GM21423 (cell line): ENCODE data around the gene IL21.
A peak's percentile ranks its signal among the peaks of the same experiment; 100 is the strongest.

Experiments used
- ATAC-seq: cut with Tn5 transposase; IDR thresholded peaks from one replicate; pipeline ENCODE4 v1.9.1; 2021; ENCODE audit warnings: mild to moderate bottlenecking, moderate library complexity; ENCODE audit not compliant: unreplicated experiment

IL21 gene

DNA sequence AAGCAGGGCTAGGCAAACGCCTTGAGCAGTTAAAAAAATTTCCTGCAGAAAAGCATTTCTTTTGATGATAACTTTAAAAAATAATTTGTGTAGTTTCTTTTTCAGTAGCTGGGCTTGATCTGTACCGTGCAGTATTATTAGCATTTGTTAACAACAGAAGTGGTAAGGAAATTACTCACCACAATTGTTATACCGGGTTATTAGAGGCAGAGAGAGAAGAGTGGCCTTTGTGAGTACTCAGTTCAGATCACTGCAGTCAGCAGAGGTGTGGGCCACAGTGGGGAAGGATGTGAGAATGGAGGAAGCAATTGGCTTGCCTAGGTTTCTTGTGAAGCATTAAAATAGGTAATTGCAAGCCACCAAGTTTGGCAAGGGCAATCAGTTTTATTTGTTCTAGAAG lies 14.3 kb upstream of the IL21 start:
- no peak for ATAC-seq

- no peak for ATAC-seq
Measured at GRCh38 chr4:122633211-122633610, 12.3 kb upstream of the IL21 start.

DNA sequence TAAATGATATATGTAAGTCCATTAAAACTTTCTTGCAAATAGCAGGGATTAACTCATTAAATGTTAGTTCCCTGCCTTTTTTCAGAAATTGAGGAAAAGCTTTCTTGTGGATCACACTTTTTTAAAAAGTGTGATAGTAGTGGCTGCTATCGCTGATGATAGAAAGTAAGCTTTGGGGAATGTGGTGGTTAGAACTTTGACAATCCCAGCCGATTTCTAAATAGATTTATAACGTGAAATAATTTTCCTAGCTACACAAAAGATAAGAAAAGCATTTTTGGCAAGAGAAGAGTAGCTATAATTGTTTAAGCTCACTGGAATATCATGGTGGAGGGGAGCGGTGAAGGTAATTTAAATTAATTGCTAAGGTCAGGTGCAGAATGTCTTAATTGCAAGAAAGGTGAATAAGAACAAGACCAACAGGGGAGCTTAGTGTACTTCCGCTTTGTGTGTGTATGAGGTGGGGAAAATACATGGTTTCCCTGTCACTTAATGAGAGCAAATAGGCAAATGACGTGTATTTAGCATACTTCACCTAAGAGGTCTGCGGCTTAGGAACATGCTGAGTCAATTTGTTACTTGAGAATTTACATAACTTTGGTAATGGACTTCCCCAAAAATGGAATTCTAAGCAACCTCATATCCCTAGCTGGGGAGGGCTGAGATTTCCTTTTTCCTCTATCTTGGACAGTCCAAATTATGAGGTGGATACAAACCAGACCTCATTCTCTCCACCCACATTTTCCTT lies 11.7 kb upstream of the IL21 start:
- ATAC-seq = no peak

GRCh38 chr4:122625156-122625555 lies 4.3 kb upstream of the IL21 start:
- no peak for ATAC-seq

- no peak for ATAC-seq
Measured at GRCh38 chr4:122624205-122624604, 3.3 kb upstream of the IL21 start.

- no peak for ATAC-seq
Measured at GRCh38 chr4:122623637-122624166, 2.8 kb upstream of the IL21 start.

DNA sequence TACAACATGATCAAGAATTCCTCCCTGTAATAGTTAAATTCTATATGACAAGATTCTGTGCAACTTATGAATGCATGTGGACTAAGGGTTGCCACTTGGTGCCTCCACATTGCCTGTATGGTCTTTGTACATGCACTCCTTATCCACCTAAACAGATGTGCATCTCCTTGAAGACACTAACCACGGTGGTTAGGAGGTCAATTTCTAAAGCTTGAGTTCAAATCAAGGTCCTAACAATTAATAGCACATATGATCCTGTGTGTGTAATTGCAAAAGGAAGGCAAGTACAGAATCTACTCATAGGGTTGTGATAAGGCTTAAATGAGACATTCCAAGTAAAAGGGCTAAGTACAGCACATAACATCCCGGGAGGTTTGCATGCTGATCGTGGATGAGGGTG lies 1.5 kb upstream of the IL21 start:
- no peak for ATAC-seq

DNA sequence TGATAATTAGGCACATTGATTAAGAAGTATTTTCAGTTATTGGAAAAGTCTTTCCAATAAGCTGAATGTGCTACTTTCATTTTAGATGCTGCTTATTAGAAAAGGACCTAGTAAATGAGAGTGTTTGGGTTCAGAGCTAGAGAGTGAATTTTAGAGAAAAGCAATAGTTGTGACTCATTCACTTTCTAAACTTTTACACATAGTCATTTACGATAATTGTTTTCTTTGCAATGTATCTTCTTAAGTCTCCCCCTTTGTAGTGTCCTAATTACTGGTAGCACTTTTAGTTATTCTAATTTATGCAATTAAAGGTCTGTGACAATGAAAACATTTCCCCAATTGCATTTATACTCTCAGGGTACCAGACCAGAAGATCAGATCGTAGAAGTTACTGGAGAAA lies 1.3 kb downstream of the IL21 start:
- ATAC-seq = no peak

DNA sequence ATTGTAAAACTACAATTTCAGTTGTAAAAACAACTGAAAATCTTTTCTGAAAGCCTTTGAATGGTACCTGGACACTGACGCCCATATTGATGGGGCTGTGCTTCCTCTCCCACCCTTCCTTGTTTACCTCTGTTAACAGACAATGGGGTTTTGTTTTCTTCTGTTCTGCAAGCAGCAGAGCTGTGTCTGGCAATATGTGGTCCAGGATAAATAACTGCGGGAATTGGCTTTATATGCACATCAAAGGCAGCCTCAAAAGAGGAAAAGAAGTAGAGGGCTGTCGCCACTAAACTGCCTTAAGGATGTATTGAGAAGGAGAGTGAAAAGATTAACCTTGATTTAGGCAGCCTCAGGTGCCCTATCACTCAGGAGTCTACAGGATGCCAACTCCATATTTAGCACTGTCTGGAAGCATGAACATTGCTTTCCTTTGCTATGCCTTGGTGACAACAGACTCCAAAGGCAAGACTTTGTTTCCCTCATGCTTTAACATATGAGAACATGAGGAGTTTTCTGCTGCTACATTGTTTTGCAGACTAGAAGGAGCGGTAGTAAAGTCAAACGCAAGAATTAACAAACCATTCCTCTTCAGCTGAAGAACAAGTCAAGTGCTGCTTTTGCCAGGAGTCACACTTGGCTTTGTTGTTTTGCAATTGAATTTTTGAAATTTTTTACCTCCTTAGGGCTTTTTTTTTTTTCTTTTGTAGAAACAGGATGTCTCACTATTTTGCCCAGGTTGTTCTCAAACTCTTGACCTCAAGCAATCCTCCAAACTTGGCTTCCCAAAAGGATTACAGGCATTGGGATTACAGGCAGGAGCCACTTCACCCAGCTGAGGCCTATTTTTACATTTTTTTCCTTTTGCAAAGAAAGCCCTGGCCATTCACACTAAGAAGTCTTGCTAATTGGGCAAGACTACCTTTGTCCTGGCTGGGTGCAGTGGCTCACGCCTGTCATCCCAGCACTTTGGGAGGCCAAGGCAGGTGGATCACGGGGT lies 3.0 kb downstream of the IL21 start:
- no peak for ATAC-seq

- no peak for ATAC-seq
Measured at GRCh38 chr4:122616915-122617596, 3.8 kb downstream of the IL21 start.

DNA sequence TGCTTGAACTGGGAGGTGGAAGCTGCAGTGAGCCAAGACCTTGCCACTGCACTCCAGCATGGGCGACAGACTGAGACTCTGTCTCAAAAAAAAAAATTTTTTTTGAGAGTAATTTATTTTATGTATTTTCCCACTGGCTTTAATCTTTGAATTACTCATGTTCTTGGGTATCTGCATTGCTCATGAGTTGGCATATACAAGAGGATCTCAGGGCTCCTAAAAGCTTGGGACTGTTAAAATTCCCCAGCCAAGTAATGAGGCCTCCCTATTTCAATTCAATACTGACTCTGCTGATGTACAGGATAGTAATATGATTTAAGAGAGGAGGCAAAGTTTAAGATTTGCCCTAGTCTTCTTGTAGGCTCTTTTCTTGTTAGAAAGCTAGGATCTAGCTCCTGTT lies 6.2 kb downstream of the IL21 start:
- ATAC-seq = no peak

GRCh38 chr4:122612540-122612939 lies 8.3 kb downstream of the IL21 start:
- ATAC-seq = no peak

DNA sequence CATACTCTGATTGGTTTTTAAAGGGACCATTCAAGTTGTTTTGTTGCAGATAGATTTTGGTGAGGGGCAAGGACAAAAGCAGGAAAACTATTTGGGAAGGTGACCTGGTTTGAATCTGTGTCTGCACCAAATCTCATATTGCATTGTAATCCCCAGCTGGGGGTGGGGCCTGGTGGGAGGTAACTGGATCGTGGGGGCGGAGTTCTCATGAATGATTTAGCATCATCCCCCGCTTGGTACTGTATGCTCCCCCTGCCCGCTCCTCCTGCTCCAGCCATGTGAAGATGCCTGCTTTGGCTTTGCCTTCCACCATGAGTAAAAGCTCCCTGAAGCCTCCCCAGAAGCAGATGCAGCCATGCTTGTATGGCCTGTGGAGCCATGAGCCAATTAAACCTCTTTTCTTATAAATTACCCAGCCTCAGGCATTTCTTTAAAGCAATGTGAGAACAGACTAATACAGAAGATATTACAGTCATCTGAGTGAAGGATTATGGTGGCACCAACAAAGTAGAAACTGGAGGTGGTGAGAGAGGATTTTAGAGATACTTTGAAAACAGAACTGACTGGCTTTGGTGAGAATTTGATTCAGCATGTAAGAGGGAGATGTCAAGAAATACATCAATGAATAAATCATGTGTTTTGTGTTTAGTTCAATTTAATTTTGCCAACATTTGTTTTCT lies 14.4 kb downstream of the IL21 start:
- ATAC-seq = no peak

DNA sequence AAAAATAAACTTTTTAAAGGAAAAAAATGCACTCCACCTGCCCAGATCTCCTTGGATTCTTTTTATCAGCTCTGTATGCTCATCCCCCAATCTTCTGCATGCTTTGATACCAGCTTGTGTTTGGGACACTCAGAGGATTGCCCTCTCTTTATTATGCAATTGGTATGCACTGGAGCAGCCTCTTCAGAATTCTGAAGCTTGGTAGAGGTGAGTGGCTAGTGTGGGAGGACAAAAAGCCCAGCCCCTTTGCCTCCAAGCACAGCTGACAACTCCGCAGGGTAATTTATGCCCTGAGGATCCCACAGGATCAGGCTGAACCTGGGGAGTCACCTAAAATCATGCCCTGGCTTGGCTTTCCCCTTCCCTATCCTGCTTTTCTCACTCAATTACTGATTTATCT lies 16.7 kb downstream of the IL21 start:
- no peak for ATAC-seq

GRCh38 chr4:122603156-122603574 lies 17.7 kb downstream of the IL21 start:
- no peak for ATAC-seq

GRCh38 chr4:122602277-122603142 lies 18.4 kb downstream of the IL21 start:
- no peak for ATAC-seq

GRCh38 chr4:122591196-122591595 lies 29.7 kb downstream of the IL21 start:
- ATAC-seq = no peak

DNA sequence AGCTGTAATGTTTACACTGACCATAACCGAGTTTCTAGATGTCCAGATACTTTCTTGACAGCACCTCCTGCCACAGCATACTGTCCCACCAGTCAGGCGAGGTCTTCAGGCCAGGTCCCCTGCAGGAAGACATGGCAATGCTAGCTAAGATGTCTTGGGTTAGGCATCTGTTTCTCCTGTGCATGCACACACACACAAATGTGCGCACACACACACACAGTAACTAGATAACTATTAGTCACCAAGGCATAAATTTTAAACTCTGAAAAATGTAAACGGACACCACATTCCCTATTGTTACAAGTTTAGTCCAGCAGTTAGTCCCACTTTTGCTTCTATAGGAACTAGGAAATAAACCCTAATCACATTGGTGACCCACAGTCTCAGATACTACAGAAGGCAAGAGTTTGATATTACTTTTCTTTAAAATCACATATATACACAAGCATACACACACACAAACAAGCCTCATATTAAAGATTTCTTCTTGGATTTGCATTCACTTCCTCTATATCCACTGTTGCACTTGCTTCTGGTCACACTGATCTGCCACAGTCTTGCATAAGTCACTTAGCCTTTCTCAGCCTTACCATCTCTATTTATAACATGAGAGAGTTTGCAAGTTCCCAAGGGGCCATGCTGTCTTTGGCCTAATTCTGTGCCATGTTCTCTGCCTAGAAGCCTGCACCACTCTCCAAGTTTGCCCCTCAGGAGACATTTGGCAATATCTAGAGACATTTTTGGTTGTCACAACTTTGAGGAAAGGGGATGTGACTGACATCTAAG lies 32.2 kb downstream of the IL21 start:
- no peak for ATAC-seq

DNA sequence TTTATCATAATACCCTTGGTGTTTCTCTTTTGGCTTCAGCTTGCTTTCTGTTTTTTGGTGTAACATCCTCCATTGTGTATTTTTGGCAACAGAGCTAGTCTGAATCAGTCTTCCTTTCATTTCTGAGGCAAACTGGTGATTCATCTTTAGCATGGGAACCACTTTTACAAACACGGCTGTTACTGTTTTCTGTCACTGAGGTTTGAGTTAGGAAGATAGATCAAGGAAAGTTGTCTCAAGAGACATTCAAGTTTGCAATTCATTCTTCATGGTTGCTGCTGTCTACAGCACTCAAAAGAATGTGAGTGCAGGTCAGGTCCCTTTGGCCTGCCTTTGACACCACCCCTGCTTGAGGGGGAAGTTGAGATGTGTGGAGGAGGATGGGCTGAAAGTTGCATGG lies 36.3 kb downstream of the IL21 start:
- peak; percentile 60 for ATAC-seq
